WTC11 (cell line): ENCODE data around the gene BMP8A. TPM values are rescaled to one million over a fixed set of nuclear protein-coding genes. Genes with fewer than 3 reads are reported as not detected.

Source experiments
- ATAC-seq: fragments of 200-7000 bp; cut with Tn5 transposase; 2 replicates; pipeline ENCODE4 v1.10.0; 2021; ENCODE audit warnings: mild to moderate bottlenecking, moderate library complexity
- CTCF ChIA-PET: fragments of 300-600 bp; sonication (Branson Sonifier 250); formaldehyde crosslinking; loops from one replicate; lab custom pipeline; 2021; ENCODE audit warnings: antibody characterized with exemption; lab: Charles Lee
- POLR2A ChIA-PET: fragments of 350-600 bp; sonication (Branson Sonifier 250); formaldehyde crosslinking; loops from one replicate; lab custom pipeline; 2021; ENCODE audit warnings: antibody characterized with exemption; lab: Charles Lee
- DNase-seq: peaks from one replicate; pipeline ENCODE4 v3.0.0; 2021; ENCODE audit warnings: low spot score
- H3K27ac Mint-ChIP-seq: 2 replicates; pipeline ENCODE4 v1.8.0; 2021; ENCODE audit warnings: mixed read lengths
- H3K27me3 Mint-ChIP-seq: 2 replicates; pipeline ENCODE4 v1.8.0; 2021; ENCODE audit warnings: low read depth, mild to moderate bottlenecking, moderate library complexity, mixed read lengths
- H3K36me3 Mint-ChIP-seq: 2 replicates; pipeline ENCODE4 v1.8.0; 2021; ENCODE audit warnings: mixed read lengths
- H3K4me1 Mint-ChIP-seq: 2 replicates; pipeline ENCODE4 v1.8.0; 2022; ENCODE audit warnings: mixed read lengths
- H3K4me3 Mint-ChIP-seq: 2 replicates; pipeline ENCODE4 v1.8.0; 2021; ENCODE audit warnings: mild to moderate bottlenecking, moderate library complexity, mixed read lengths
- H3K9me3 Mint-ChIP-seq: 2 replicates; pipeline ENCODE4 v1.8.0; 2021; ENCODE audit warnings: mixed read lengths
- CREM ChIP-seq: sonication (generic); formaldehyde crosslinking; IDR thresholded peaks from 2 replicates; pipeline ENCODE4 v1.8.1; 2022; ENCODE audit warnings: mild to moderate bottlenecking, missing genetic modification reagents, moderate library complexity
- FOXJ3 ChIP-seq: sonication (generic); formaldehyde crosslinking; IDR thresholded peaks from 2 replicates; pipeline ENCODE4 v1.9.0; 2021; ENCODE audit warnings: missing genetic modification reagents, mild to moderate bottlenecking, borderline replicate concordance
- FOXP1 ChIP-seq: sonication (generic); formaldehyde crosslinking; IDR thresholded peaks from 2 replicates; pipeline ENCODE4 v1.8.0; 2022; ENCODE audit warnings: missing genetic modification reagents, mild to moderate bottlenecking, moderate library complexity, borderline replicate concordance
- GRHL2 ChIP-seq: fragments of 250-450 bp; sonication (Bioruptor Pico); IDR thresholded peaks from 2 replicates; pipeline ENCODE4 v1.8.0; 2022; ENCODE audit warnings: mild to moderate bottlenecking, moderate library complexity; ENCODE audit not compliant: insufficient replicate concordance, severe bottlenecking
- OVOL2 ChIP-seq: fragments of 250-450 bp; sonication (Bioruptor Pico); IDR thresholded peaks from 2 replicates; pipeline ENCODE4 v1.9.0; 2021; ENCODE audit warnings: mild to moderate bottlenecking, borderline replicate concordance
- RORB ChIP-seq: fragments of 250-450 bp; sonication (Bioruptor Pico); IDR thresholded peaks from 2 replicates; pipeline ENCODE4 v1.9.0; 2021; ENCODE audit warnings: mild to moderate bottlenecking
- SMAD4 ChIP-seq: sonication (generic); formaldehyde crosslinking; IDR thresholded peaks from 2 replicates; pipeline ENCODE4 v1.8.0; 2022; ENCODE audit warnings: mild to moderate bottlenecking, missing genetic modification reagents
- SP1 ChIP-seq: sonication (generic); formaldehyde crosslinking; conservative IDR thresholded peaks from 2 replicates; pipeline ENCODE4 v1.8.1; 2022; ENCODE audit warnings: missing genetic modification reagents
- TEAD4 ChIP-seq: sonication (generic); formaldehyde crosslinking; IDR thresholded peaks from 2 replicates; pipeline ENCODE4 v1.8.0; 2022; ENCODE audit warnings: mild to moderate bottlenecking, missing genetic modification reagents
- TP53 ChIP-seq: sonication (generic); formaldehyde crosslinking; IDR thresholded peaks from 2 replicates; pipeline ENCODE4 v1.8.1; 2023; ENCODE audit warnings: mild to moderate bottlenecking, missing genetic modification reagents
- ZNF317 ChIP-seq: sonication (generic); formaldehyde crosslinking; IDR thresholded peaks from 2 replicates; pipeline ENCODE4 v1.8.1; 2023; ENCODE audit warnings: low read depth, mild to moderate bottlenecking, moderate library complexity, missing genetic modification reagents, borderline replicate concordance
- ZNF671 ChIP-seq: fragments of 250-450 bp; sonication (Bioruptor Pico); IDR thresholded peaks from 2 replicates; pipeline ENCODE4 v1.8.0; 2021; ENCODE audit warnings: mild to moderate bottlenecking
- total RNA-seq: library from RNA; stranded (reverse); gene quantifications from 3 replicates; pipeline ENCODE4 v1.2.3, GENCODE V29; 2021
- TF ChIP-seq, protein P1 (sequence below): sonication (generic); formaldehyde crosslinking; IDR thresholded peaks from 2 replicates; pipeline ENCODE4 v1.8.1; 2023; ENCODE audit warnings: mild to moderate bottlenecking, missing genetic modification reagents
- TF ChIP-seq, protein P2 (sequence below): sonication (generic); formaldehyde crosslinking; IDR thresholded peaks from 2 replicates; pipeline ENCODE4 v1.8.1; 2022; ENCODE audit warnings: missing genetic modification reagents, borderline replicate concordance
- TF ChIP-seq, protein P3 (sequence below): sonication (generic); formaldehyde crosslinking; IDR thresholded peaks from 2 replicates; pipeline ENCODE4 v1.8.1; 2022; ENCODE audit warnings: mild to moderate bottlenecking, moderate library complexity, missing genetic modification reagents
- TF ChIP-seq, protein P4 (sequence below): sonication (generic); formaldehyde crosslinking; IDR thresholded peaks from 2 replicates; pipeline ENCODE4 v1.8.1; 2023; ENCODE audit warnings: mild to moderate bottlenecking, missing genetic modification reagents, moderate library complexity
- TF ChIP-seq, protein P5 (sequence below): fragments of 250-450 bp; sonication (Bioruptor Pico); IDR thresholded peaks from 2 replicates; pipeline ENCODE4 v1.9.0; 2021; ENCODE audit warnings: moderate library complexity, mild to moderate bottlenecking, inconsistent platforms, borderline replicate concordance
- TF ChIP-seq, protein P6 (sequence below): sonication (generic); formaldehyde crosslinking; IDR thresholded peaks from 2 replicates; pipeline ENCODE4 v1.8.0; 2022; ENCODE audit warnings: mild to moderate bottlenecking, missing genetic modification reagents
- TF ChIP-seq, protein P7 (sequence below): fragments of 250-450 bp; sonication (Bioruptor Pico); IDR thresholded peaks from 2 replicates; pipeline ENCODE4 v2.1.2; 2022; ENCODE audit warnings: mild to moderate bottlenecking, moderate library complexity
- TF ChIP-seq, protein P8 (sequence below): sonication (generic); formaldehyde crosslinking; IDR thresholded peaks from 2 replicates; pipeline ENCODE4 v1.8.1; 2022; ENCODE audit warnings: low read depth, mild to moderate bottlenecking, moderate library complexity, missing genetic modification reagents, borderline replicate concordance

Gene BMP8A
- total RNA-seq, 1 experiment from 2014 or later, result 0.94 TPM

DNA sequence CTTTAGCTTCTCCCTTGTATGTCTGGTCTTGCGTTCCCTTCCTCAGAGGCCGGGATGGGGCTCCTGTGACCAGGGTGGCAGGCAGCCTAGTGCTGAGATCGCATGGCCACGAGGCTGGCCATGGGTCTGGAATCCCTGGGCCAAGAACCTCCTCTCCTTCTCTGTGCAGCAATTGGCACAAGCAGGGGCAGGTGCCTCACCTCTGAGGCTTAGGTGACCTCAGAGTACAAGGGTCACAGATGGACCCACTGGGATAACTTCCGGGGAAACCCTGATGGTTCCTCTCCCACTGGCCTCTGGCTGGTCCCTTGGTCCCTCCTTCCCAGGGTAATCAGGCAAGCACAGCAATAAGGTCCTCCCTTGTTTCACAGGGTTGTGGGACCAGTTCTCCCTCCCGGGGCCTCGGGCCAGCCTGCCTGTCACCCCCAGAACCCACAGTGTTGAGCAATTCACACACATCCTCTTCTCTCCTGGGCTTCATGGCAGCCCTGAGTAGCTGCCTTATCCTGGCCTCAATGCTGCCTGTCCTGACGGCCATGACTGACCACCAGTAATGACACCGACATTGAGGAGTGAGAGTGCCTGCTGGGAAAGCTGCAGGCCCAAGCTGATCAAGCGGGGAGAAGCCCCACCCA, 38.6 kb downstream of the BMP8A start:
- Mint-ChIP-seq H3K9me3 (no peaks in the 10 kb centered on the region), H3K36me3 (peaks cover 7% of the 10 kb centered on the region), H3K27ac (no peak overlapping the region), H3K4me3 (no peak overlapping the region), H3K27me3 (no peaks in the 10 kb centered on the region), H3K4me1 (no peaks in the 10 kb centered on the region)
- ChIA-PET CTCF (interaction anchor here (1.0 to 5.0 kb wide), 3 partner anchors 9 to 431 kb away, joined by 4 to 22 read pairs (median 15); no protein-coding TSS in a partner anchor), POLR2A (no interaction called here)
- no peak for ATAC-seq
- DNase-seq, result no peak
- TF ChIP-seq, protein P1, sequence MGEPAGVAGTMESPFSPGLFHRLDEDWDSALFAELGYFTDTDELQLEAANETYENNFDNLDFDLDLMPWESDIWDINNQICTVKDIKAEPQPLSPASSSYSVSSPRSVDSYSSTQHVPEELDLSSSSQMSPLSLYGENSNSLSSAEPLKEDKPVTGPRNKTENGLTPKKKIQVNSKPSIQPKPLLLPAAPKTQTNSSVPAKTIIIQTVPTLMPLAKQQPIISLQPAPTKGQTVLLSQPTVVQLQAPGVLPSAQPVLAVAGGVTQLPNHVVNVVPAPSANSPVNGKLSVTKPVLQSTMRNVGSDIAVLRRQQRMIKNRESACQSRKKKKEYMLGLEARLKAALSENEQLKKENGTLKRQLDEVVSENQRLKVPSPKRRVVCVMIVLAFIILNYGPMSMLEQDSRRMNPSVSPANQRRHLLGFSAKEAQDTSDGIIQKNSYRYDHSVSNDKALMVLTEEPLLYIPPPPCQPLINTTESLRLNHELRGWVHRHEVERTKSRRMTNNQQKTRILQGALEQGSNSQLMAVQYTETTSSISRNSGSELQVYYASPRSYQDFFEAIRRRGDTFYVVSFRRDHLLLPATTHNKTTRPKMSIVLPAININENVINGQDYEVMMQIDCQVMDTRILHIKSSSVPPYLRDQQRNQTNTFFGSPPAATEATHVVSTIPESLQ, result no peak
- no peak for TF ChIP-seq TEAD4 (CRISPR knock-in tag)
- TF ChIP-seq, protein P2, sequence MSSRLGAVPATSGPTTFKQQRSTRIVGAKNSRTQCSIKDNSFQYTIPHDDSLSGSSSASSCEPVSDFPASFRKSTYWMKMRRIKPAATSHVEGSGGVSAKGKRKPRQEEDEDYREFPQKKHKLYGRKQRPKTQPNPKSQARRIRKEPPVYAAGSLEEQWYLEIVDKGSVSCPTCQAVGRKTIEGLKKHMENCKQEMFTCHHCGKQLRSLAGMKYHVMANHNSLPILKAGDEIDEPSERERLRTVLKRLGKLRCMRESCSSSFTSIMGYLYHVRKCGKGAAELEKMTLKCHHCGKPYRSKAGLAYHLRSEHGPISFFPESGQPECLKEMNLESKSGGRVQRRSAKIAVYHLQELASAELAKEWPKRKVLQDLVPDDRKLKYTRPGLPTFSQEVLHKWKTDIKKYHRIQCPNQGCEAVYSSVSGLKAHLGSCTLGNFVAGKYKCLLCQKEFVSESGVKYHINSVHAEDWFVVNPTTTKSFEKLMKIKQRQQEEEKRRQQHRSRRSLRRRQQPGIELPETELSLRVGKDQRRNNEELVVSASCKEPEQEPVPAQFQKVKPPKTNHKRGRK (CRISPR knock-in tag), result no peak
- no peak for TF ChIP-seq FOXJ3
- no peak for TF ChIP-seq ZNF317 (CRISPR knock-in tag)
- TF ChIP-seq, protein P3, sequence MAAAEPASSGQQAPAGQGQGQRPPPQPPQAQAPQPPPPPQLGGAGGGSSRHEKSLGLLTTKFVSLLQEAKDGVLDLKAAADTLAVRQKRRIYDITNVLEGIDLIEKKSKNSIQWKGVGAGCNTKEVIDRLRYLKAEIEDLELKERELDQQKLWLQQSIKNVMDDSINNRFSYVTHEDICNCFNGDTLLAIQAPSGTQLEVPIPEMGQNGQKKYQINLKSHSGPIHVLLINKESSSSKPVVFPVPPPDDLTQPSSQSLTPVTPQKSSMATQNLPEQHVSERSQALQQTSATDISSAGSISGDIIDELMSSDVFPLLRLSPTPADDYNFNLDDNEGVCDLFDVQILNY (CRISPR knock-in tag), result no peak
- no peak for TF ChIP-seq SP1
- TF ChIP-seq, all 79 proteins: peak for 0

DNA sequence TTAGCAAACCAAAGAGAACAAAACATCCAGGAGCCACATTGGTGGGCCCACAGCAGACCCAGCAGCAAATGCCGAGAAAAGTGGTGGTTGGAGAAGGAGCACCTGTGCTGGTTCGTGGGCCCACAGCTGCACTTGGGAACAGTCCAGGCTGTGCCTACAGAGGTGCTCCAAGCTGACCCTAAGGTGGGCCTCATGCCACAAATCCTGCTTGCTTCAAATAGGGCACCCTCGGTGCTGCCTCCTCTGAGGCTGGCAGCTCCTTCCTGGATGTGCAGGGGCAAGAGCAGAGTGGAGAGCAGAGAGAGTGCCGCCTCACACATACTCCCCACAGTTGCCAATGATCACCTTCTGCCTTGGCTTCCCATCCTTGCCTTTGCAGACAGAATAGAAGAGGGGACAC, 40.1 kb downstream of the BMP8A start:
- ATAC-seq, result no peak
- TF ChIP-seq, protein P4, sequence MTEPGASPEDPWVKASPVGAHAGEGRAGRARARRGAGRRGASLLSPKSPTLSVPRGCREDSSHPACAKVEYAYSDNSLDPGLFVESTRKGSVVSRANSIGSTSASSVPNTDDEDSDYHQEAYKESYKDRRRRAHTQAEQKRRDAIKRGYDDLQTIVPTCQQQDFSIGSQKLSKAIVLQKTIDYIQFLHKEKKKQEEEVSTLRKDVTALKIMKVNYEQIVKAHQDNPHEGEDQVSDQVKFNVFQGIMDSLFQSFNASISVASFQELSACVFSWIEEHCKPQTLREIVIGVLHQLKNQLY, result no peak
- TF ChIP-seq ZNF671 (CRISPR knock-in tag) (no peak), GRHL2 (CRISPR knock-in tag) (no peak), SMAD4 (CRISPR knock-in tag) (no peak), TP53 (no peak), OVOL2 (CRISPR knock-in tag) (no peak), FOXP1 (CRISPR knock-in tag) (no peak), RORB (CRISPR knock-in tag) (no peak), CREM (CRISPR knock-in tag) (no peak)
- TF ChIP-seq, protein P5, sequence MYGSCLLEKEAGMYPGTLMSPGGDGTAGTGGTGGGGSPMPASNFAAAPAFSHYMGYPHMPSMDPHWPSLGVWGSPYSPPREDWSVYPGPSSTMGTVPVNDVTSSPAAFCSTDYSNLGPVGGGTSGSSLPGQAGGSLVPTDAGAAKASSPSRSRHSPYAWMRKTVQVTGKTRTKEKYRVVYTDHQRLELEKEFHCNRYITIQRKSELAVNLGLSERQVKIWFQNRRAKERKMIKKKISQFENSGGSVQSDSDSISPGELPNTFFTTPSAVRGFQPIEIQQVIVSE (CRISPR knock-in tag), result no peak
- TF ChIP-seq, protein P6, sequence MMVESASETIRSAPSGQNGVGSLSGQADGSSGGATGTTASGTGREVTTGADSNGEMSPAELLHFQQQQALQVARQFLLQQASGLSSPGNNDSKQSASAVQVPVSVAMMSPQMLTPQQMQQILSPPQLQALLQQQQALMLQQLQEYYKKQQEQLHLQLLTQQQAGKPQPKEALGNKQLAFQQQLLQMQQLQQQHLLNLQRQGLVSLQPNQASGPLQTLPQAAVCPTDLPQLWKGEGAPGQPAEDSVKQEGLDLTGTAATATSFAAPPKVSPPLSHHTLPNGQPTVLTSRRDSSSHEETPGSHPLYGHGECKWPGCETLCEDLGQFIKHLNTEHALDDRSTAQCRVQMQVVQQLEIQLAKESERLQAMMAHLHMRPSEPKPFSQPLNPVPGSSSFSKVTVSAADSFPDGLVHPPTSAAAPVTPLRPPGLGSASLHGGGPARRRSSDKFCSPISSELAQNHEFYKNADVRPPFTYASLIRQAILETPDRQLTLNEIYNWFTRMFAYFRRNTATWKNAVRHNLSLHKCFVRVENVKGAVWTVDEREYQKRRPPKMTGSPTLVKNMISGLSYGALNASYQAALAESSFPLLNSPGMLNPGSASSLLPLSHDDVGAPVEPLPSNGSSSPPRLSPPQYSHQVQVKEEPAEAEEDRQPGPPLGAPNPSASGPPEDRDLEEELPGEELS (CRISPR knock-in tag), result no peak
- TF ChIP-seq, protein P1, result no peak
- TF ChIP-seq, protein P7, sequence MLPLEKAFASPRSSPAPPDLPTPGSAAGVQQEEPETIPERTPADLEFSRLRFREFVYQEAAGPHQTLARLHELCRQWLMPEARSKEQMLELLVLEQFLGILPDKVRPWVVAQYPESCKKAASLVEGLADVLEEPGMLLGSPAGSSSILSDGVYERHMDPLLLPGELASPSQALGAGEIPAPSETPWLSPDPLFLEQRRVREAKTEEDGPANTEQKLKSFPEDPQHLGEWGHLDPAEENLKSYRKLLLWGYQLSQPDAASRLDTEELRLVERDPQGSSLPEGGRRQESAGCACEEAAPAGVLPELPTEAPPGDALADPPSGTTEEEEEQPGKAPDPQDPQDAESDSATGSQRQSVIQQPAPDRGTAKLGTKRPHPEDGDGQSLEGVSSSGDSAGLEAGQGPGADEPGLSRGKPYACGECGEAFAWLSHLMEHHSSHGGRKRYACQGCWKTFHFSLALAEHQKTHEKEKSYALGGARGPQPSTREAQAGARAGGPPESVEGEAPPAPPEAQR, result no peak
- TF ChIP-seq, protein P8, sequence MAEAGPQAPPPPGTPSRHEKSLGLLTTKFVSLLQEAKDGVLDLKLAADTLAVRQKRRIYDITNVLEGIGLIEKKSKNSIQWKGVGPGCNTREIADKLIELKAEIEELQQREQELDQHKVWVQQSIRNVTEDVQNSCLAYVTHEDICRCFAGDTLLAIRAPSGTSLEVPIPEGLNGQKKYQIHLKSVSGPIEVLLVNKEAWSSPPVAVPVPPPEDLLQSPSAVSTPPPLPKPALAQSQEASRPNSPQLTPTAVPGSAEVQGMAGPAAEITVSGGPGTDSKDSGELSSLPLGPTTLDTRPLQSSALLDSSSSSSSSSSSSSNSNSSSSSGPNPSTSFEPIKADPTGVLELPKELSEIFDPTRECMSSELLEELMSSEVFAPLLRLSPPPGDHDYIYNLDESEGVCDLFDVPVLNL (CRISPR knock-in tag), result no peak
- no peaks in the 10 kb centered on the region for H3K9me3 Mint-ChIP-seq
- no peak overlapping the region for H3K27ac Mint-ChIP-seq
- no peaks in the 10 kb centered on the region for H3K4me1 Mint-ChIP-seq
- ChIA-PET CTCF (interaction anchor here (1.5 kb wide), 1 partner anchor 8 kb away, joined by 15 read pairs; no protein-coding TSS in a partner anchor), POLR2A (no interaction called here)
- peaks cover 9% of the 10 kb centered on the region for H3K36me3 Mint-ChIP-seq
- no peak for DNase-seq
- H3K4me3 Mint-ChIP-seq, result no peak overlapping the region
- no peaks in the 10 kb centered on the region for H3K27me3 Mint-ChIP-seq
